Sigmoid colon (tissue), 7 donors: ENCODE data around the gene SLC16A7. TPM values are rescaled to one million over a fixed set of nuclear protein-coding genes. Genes with fewer than 3 reads are reported as not detected.

Experiments
- DNase-seq: peaks from one replicate; pipeline ENCODE4 v3.0.0-alpha.2; 2019
- H3K27ac ChIP-seq, 4 donors: fragments of 200-600 bp; sonication (generic); one replicate each; pipeline ENCODE4 v1.5.1; 2016 to 2019; ENCODE audit warnings: mild to moderate bottlenecking in 1 of 4
- H3K27me3 ChIP-seq, 3 donors: fragments of 200-600 bp; sonication (generic); one replicate each; pipeline ENCODE4 v1.5.1; 2019; ENCODE audit warnings: mild to moderate bottlenecking in 1 of 3
- H3K36me3 ChIP-seq, 4 donors: fragments of 200-600 bp; sonication (generic); one replicate each; pipeline ENCODE4 v1.5.1; 2016 to 2019
- H3K4me1 ChIP-seq, 4 donors: fragments of 200-600 bp; sonication (generic); one replicate each; pipeline ENCODE4 v1.5.1; 2017 to 2019
- H3K4me3 ChIP-seq, 4 donors: fragments of 200-600 bp; sonication (generic); one replicate each; pipeline ENCODE4 v1.5.1; 2017 to 2019; ENCODE audit warnings: mild to moderate bottlenecking in 2 of 4, moderate library complexity in 1 of 4
- H3K9me3 ChIP-seq, 4 donors: fragments of 200-600 bp in 3 of 4; sonication (generic) in 3 of 4; one replicate each; pipeline versions ENCODE4 v1.5.1 to v1.6.1; 2013 to 2019
- EP300 ChIP-seq, 4 donors: sonication (generic); formaldehyde crosslinking; IDR thresholded peaks; one replicate each; pipeline ENCODE4 v1.6.1; 2017; ENCODE audit warnings: antibody characterized with exemption in 4 of 4
- POLR2A ChIP-seq, 2 donors: fragments of 450-650 bp; IDR thresholded peaks; one replicate each; pipeline ENCODE4 v1.6.1; 2016; ENCODE audit warnings: antibody characterized with exemption in 2 of 2, mild to moderate bottlenecking in 2 of 2, moderate library complexity in 2 of 2
- POLR2AphosphoS5 ChIP-seq, 4 donors: sonication (generic); formaldehyde crosslinking; IDR thresholded peaks; one replicate each; pipeline ENCODE4 v1.6.1; 2017; ENCODE audit warnings: antibody characterized with exemption in 4 of 4
- WGBS, 2 donors: extraction: QIAGEN DNeasy Blood & Tissue Kit; methylation state at CpG; one replicate each; pipeline ENCODE4 v1.1.7; 2013; 5-methylcytosine and 5-hydroxymethylcytosine counted together
- intact Hi-C: fragments of 100-400 bp; cut with DNase I; formaldehyde crosslinking; loops from one replicate; pipeline ENCODE4 v1.15.1; 2023
- polyA plus RNA-seq, 3 donors: library from polyadenylated mRNA; stranded (reverse); fragments of 200-250 nt; gene quantifications; one replicate each; pipeline ENCODE4 v1.2.3, GENCODE V29; 2013
- total RNA-seq, 4 donors: library from RNA; depleted of rRNA; stranded (reverse); fragments of >200 nt; gene quantifications; one replicate each; pipeline ENCODE4 v1.1.0, GENCODE V29; 2016
- TF ChIP-seq, protein P1 (sequence below), 4 experiments: fragments of 450-650 bp in 3 of 4; fragments of 200-600 bp in 1 of 4; IDR thresholded peaks; one replicate each; pipeline ENCODE4 v1.5.1; 2016 to 2019; ENCODE audit warnings: antibody characterized with exemption in 4 of 4, mild to moderate bottlenecking in 3 of 4, moderate library complexity in 2 of 4
- donor health status: healthy with polysubstance abuse.
- donor health status: Bipolar disorder and iron deficiency.
- donor health status: healthy.

Gene SLC16A7
- total and polyA plus RNA-seq, 7 donors = 0.46 to 38.8 (median 27.1) TPM

DNA sequence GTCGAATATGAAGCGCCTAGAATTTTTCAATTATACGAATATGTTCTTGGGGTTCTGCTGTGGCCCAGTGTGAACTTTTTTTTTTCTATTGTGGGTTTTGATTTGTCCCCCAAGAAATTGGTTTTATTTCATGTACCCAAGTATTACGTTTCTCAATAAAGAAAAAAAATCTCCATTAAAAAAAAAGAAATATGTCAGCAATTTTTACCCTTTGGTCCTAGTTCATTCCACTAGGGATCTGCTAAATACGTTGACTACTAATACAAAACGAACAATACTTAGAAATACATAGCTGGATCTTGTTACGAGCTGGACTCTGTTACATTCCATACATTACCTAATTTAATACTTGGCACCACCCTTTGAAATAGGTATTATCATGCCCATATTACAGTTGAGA is 216.9 kb downstream of the SLC16A7 start:
- TF ChIP-seq, protein P1, sequence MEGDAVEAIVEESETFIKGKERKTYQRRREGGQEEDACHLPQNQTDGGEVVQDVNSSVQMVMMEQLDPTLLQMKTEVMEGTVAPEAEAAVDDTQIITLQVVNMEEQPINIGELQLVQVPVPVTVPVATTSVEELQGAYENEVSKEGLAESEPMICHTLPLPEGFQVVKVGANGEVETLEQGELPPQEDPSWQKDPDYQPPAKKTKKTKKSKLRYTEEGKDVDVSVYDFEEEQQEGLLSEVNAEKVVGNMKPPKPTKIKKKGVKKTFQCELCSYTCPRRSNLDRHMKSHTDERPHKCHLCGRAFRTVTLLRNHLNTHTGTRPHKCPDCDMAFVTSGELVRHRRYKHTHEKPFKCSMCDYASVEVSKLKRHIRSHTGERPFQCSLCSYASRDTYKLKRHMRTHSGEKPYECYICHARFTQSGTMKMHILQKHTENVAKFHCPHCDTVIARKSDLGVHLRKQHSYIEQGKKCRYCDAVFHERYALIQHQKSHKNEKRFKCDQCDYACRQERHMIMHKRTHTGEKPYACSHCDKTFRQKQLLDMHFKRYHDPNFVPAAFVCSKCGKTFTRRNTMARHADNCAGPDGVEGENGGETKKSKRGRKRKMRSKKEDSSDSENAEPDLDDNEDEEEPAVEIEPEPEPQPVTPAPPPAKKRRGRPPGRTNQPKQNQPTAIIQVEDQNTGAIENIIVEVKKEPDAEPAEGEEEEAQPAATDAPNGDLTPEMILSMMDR (IDR thresholded peaks at IDR 0.05) = no peak

DNA sequence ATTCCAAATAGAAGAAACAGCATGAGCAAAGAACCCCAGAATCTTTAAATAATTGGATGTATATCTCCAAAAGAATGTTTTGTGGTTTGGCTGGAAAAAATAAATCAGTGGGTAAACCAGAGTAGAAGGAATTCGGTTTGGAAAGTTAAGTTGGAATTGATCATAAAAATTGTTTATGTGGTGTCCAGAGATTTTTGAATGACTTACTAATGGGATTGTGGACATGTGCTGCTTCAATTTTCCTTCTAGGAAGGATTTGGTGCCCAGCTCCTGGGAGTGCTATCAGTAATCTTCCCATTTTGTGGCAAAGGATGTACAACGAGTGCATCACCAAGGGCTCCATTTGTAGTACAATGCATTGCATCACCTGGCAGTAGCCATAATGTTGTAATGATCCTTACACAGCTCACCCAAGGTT is 224.8 kb downstream of the SLC16A7 start:
- Histone ChIP-seq H3K4me1 (no peaks in the 10 kb centered on the region), H3K27me3 (no peaks in the 10 kb centered on the region), H3K27ac (no peak overlapping the region), H3K4me3 (no peak overlapping the region), H3K9me3 (no peaks in the 10 kb centered on the region), H3K36me3 (no peaks in the 10 kb centered on the region)
- intact Hi-C loops = no loop called here
- TF ChIP-seq POLR2A (IDR thresholded peaks at IDR 0.05) = no peak
- WGBS, 2 donors = 79 to 85% methylated on average over 2 of the region's 2 CpGs
- DNase-seq = no peak

More for the DNA sequence above, 216.9 kb downstream of the SLC16A7 start:
- Histone ChIP-seq H3K9me3 (no peaks in the 10 kb centered on the region), H3K4me3 (no peak overlapping the region), H3K27ac (no peak overlapping the region), H3K36me3 (no peaks in the 10 kb centered on the region), H3K4me1 (no peaks in the 10 kb centered on the region), H3K27me3 (no peaks in the 10 kb centered on the region)
- 89 to 94% methylated on average over 7 of the region's 7 CpGs for WGBS, 2 donors
- intact Hi-C loops = no loop called here
- DNase-seq = no peak

DNA sequence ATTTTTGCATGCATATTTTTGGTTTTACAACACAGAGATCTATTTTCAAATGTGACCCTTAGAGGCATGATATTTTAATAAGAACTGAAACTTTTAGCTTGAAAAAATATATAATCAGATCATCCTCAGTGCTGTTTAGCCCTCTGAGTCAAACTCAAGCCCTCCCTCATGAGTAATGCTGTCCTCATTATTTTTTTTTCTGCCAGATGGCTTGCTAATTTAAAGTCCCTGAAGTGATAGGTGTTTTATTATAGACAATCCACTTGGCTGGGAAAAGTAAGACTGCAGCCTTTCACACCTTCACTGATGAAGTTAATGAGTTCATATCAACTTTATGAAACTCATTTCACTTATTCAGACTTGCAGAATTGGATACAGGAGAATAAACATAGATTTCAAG is 227.7 kb downstream of the SLC16A7 start:
- intact Hi-C loops = no loop called here

DNA sequence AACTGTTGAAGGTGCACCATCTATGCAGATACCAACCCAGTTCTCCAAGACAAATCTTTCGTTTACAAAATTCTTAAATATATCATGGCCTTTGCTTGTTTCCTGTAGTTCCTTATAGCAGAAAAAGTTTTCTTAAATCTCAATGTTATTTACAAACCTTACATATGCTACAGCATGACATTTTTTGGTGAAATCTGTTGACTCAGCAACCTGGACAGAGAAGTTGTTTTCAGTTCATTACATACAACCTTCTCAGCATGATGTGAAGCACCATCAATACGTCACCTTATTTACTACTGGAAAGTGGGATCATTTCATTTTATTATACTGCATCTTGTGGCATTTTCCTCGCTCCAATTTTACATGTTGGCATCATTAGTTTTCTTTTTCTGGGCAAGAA is 231.9 kb downstream of the SLC16A7 start:
- intact Hi-C loops = no loop called here
- Histone ChIP-seq H3K4me1 (no peaks in the 10 kb centered on the region), H3K36me3 (no peaks in the 10 kb centered on the region), H3K27me3 (no peaks in the 10 kb centered on the region), H3K27ac (no peak overlapping the region), H3K9me3 (no peaks in the 10 kb centered on the region), H3K4me3 (no peak overlapping the region)
- TF ChIP-seq, protein P1 (IDR thresholded peaks at IDR 0.05) = no peak
- TF ChIP-seq POLR2AphosphoS5 (IDR thresholded peaks at IDR 0.05) (no peak), POLR2A (IDR thresholded peaks at IDR 0.05) (no peak)
- WGBS, 2 donors = 87 to 90% methylated on average over 3 of the region's 3 CpGs
- DNase-seq = no peak

More for the DNA sequence above, 227.7 kb downstream of the SLC16A7 start:
- H3K4me3 ChIP-seq = no peak overlapping the region
- DNase-seq = no peak
- H3K27ac ChIP-seq = no peak overlapping the region
- H3K4me1 ChIP-seq = no peaks in the 10 kb centered on the region
- H3K9me3 ChIP-seq = no peaks in the 10 kb centered on the region
- no peaks in the 10 kb centered on the region for H3K27me3 ChIP-seq
- TF ChIP-seq POLR2AphosphoS5 (IDR thresholded peaks at IDR 0.05) (no peak), POLR2A (IDR thresholded peaks at IDR 0.05) (no peak), EP300 (IDR thresholded peaks at IDR 0.05) (no peak)
- TF ChIP-seq, protein P1 (IDR thresholded peaks at IDR 0.05) = no peak
- no peaks in the 10 kb centered on the region for H3K36me3 ChIP-seq

DNA sequence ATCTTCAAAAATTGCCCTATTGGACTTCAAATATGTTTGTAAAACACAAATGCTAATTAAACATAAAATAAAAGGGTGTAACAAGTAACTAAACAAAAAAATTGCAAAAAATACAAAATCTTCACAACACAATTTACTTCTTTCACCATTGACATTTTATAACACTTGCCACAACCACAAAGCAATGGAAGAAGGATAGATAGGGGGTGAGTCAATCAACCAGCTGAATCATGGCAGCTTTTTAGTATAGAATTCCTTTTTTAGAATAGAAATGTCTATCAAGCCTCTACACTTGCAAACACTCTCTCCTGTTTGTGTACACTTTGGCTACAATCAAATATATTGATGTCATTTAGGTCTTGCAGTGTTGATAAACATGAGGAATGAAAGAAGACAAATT is 232.7 kb downstream of the SLC16A7 start:
- H3K4me3 ChIP-seq = no peak overlapping the region
- H3K27me3 ChIP-seq = no peaks in the 10 kb centered on the region
- intact Hi-C loops = no loop called here

DNA sequence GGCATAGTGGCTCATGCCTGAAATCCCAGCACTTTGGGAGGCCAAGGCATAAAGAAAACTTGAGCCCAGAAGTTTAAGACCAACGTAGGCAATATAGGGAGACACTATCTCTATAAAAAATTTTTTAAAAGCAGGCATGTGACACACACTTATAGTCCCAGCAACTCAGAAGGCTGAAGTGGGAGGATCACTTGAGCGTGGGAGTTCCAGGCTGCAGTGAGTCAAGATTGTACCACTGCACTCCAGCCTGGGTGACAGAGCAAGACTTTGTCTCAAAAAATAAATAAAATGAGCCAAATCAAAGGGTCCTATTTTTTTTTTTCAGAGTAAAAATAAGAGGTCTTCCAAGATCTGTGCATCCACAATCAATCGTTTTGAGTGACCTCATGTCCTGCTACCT is 237.6 kb downstream of the SLC16A7 start:
- 81 to 87% methylated on average over 3 of the region's 3 CpGs for WGBS, 2 donors

More for the DNA sequence above, 232.7 kb downstream of the SLC16A7 start:
- H3K27ac ChIP-seq = no peak overlapping the region
- H3K36me3 ChIP-seq = no peaks in the 10 kb centered on the region
- DNase-seq = no peak
- H3K9me3 ChIP-seq = no peaks in the 10 kb centered on the region
- no peak for TF ChIP-seq POLR2A (IDR thresholded peaks at IDR 0.05)
- no peaks in the 10 kb centered on the region for H3K4me1 ChIP-seq

More for the DNA sequence above, 237.6 kb downstream of the SLC16A7 start:
- H3K4me3 ChIP-seq = no peak overlapping the region
- TF ChIP-seq POLR2A (IDR thresholded peaks at IDR 0.05) (no peak), EP300 (IDR thresholded peaks at IDR 0.05) (no peak), POLR2AphosphoS5 (IDR thresholded peaks at IDR 0.05) (no peak)
- TF ChIP-seq, protein P1 (IDR thresholded peaks at IDR 0.05) = no peak
- no peaks in the 10 kb centered on the region for H3K36me3 ChIP-seq
- intact Hi-C loops = no loop called here
- H3K4me1 ChIP-seq = no peaks in the 10 kb centered on the region
- no peaks in the 10 kb centered on the region for H3K9me3 ChIP-seq
- H3K27me3 ChIP-seq = no peaks in the 10 kb centered on the region
- DNase-seq = no peak
- H3K27ac ChIP-seq = no peak overlapping the region
